Nephron (organoid): ENCODE measurements around the gene IL1RAPL1.
A peak's percentile ranks its signal among the peaks of the same experiment; 100 is the strongest.

Experiments
- H3K27ac Mint-ChIP-seq, 3 experiments: 2 replicates each; pipeline ENCODE4 v1.8.0; 2020; ENCODE audit warnings: mixed read lengths in 3 of 3, mild to moderate bottlenecking in 2 of 3, moderate library complexity in 1 of 3
- H3K27me3 Mint-ChIP-seq: 2 replicates; pipeline ENCODE4 v1.8.0; 2021; ENCODE audit warnings: low read depth, mild to moderate bottlenecking, moderate library complexity, mixed read lengths
- H3K36me3 Mint-ChIP-seq: 2 replicates; pipeline ENCODE4 v1.8.0; 2020; ENCODE audit warnings: low read depth, mixed read lengths
- H3K4me1 Mint-ChIP-seq: 2 replicates; pipeline ENCODE4 v1.8.0; 2020; ENCODE audit warnings: mixed read lengths
- H3K4me3 Mint-ChIP-seq, 3 experiments: 2 replicates each; pipeline ENCODE4 v1.8.0; 2020; ENCODE audit warnings: mild to moderate bottlenecking in 3 of 3, mixed read lengths in 3 of 3, moderate library complexity in 2 of 3
- H3K9me3 Mint-ChIP-seq: 2 replicates; pipeline ENCODE4 v1.8.0; 2020; ENCODE audit warnings: mixed read lengths
- TF ChIP-seq, protein P1 (sequence below), 3 experiments: fragments of 200-600 bp; sonication (generic); IDR thresholded peaks; one replicate each; pipeline ENCODE4 v1.5.0; 2021; ENCODE audit warnings: antibody characterized with exemption in 3 of 3; ENCODE audit not compliant: unreplicated experiment in 3 of 3

The IL1RAPL1 gene

DNA sequence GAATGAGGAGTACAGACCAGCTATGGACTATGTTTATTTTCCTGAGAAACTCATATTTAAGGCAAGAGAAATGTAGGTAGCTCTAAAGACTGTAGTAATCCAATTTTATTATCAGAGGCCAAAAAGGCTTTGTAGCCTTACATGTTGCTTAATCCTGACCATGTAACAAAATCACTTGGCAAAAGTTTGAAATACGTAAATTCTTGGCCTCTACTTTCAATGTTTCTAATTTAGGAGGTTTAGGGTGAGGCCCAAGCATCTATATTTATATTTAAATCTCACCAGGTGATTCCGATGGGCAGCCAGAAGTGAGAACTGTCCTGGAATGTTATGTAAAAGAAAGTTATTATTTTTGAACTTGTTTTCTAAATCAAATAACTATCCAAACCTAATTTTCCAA is 289.7 kb downstream of the IL1RAPL1 start:
- peaks cover 21% of the 10 kb centered on the region for H3K4me1 Mint-ChIP-seq
- H3K36me3 Mint-ChIP-seq = peaks cover 8% of the 10 kb centered on the region
- peaks cover 5% of the 10 kb centered on the region for H3K9me3 Mint-ChIP-seq
- no peak overlapping the region for H3K4me3 Mint-ChIP-seq
- TF ChIP-seq, protein P1, sequence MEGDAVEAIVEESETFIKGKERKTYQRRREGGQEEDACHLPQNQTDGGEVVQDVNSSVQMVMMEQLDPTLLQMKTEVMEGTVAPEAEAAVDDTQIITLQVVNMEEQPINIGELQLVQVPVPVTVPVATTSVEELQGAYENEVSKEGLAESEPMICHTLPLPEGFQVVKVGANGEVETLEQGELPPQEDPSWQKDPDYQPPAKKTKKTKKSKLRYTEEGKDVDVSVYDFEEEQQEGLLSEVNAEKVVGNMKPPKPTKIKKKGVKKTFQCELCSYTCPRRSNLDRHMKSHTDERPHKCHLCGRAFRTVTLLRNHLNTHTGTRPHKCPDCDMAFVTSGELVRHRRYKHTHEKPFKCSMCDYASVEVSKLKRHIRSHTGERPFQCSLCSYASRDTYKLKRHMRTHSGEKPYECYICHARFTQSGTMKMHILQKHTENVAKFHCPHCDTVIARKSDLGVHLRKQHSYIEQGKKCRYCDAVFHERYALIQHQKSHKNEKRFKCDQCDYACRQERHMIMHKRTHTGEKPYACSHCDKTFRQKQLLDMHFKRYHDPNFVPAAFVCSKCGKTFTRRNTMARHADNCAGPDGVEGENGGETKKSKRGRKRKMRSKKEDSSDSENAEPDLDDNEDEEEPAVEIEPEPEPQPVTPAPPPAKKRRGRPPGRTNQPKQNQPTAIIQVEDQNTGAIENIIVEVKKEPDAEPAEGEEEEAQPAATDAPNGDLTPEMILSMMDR (IDR thresholded peaks at IDR 0.05; ENCODE audit: unreplicated experiment in 3 of 3) = no peak
- no peaks in the 10 kb centered on the region for H3K27me3 Mint-ChIP-seq
- peak overlapping the region in 2 of 3 experiments; percentile 30 to 58 for H3K27ac Mint-ChIP-seq

DNA sequence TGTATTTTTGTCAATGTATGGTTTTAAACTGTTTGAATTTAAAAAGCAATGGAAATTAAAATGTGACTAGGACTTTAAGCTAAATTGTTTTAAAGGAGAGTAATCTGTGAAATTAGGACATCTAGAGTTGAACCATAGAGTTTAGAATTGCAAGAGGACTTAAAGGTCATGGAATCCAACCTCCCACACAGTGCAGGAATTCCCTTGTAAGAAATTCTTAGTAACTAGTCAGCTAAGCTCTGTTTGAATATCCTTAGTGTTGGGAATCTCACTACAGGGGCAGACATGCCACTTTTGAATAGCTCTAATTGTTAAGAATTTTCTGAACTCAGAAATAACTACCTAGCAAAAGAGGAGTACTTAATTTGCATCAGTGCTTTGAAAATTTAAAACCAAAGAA is 292.9 kb downstream of the IL1RAPL1 start:
- H3K4me1 Mint-ChIP-seq = peaks cover 21% of the 10 kb centered on the region
- no peaks in the 10 kb centered on the region for H3K27me3 Mint-ChIP-seq
- peak overlapping the region; percentile 23 to 95 (median 83) for H3K27ac Mint-ChIP-seq
- TF ChIP-seq, protein P1 (IDR thresholded peaks at IDR 0.05; ENCODE audit: unreplicated experiment in 3 of 3) = no peak
- no peak overlapping the region for H3K4me3 Mint-ChIP-seq
- peaks cover 9% of the 10 kb centered on the region for H3K36me3 Mint-ChIP-seq
- H3K9me3 Mint-ChIP-seq = peaks cover 5% of the 10 kb centered on the region

DNA sequence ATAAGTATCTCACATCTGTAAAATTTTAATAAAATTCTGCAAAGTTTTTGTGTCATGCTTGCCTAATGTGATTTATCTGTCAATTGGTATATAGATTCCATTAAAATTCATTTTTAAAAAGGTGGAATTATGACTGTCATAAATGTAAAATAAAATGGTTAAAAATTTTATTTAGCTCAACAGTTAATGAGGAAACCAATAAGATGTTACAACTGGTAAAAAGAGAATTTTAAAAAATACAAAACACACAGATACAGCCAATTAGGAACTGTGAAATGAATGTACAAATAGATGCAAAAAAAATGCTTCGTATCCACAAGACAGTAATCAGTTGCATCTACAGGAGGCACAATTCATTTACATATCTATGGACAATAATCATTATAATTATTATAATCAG is 297.6 kb downstream of the IL1RAPL1 start:
- Mint-ChIP-seq H3K4me1 (peaks cover 13% of the 10 kb centered on the region), H3K4me3 (no peak overlapping the region), H3K27me3 (no peaks in the 10 kb centered on the region), H3K36me3 (peaks cover 9% of the 10 kb centered on the region), H3K9me3 (peaks cover 5% of the 10 kb centered on the region), H3K27ac (no peak overlapping the region)
- TF ChIP-seq, protein P1 (IDR thresholded peaks at IDR 0.05; ENCODE audit: unreplicated experiment in 3 of 3) = no peak

DNA sequence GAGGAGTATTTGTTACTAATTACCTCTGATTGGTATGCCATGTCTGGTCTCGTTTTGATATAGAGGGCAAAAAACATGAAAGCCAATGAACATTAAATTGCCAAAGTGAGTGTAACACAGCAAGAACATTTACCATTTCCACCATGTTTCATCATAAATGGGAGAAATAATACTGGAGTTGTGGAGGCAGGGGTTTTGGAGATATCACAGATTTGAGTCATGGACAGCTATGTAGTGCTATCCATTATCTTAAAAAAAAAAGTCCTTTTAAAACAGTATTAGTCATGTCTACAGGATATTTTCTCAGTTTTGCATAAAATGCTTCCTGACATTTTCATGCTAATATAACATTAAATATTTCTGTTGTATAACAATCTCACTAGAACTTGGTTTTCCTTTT is 301.2 kb downstream of the IL1RAPL1 start:
- no peaks in the 10 kb centered on the region for H3K9me3 Mint-ChIP-seq
- no peaks in the 10 kb centered on the region for H3K36me3 Mint-ChIP-seq
- peaks cover 11% of the 10 kb centered on the region for H3K4me1 Mint-ChIP-seq
- no peaks in the 10 kb centered on the region for H3K27me3 Mint-ChIP-seq
- no peak overlapping the region for H3K4me3 Mint-ChIP-seq
- TF ChIP-seq, protein P1 (IDR thresholded peaks at IDR 0.05; ENCODE audit: unreplicated experiment in 3 of 3) = no peak
- H3K27ac Mint-ChIP-seq = no peak overlapping the region

DNA sequence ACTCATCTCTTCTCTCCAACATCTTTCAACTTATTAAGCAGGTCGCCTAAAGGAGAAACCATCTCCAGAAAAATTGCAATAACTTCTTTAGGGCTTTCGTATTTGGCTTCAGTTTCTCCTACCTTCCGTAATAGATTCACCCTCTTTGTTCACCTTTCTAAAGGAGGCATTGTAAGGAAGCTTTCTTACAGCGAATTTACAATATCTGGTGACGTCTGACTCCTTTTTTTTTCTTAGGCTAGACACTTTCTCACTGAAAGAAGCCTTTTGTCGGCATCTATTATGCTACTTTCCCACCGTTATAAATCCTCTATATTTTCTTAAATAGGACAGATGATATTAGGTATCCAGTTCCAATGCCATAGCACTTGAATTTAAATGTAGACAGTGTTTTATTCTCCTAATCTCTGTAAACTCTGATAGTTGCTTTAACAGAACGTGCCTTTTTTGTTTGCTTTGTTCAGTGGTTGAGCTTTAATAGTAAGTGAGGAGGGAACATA is 302.4 kb downstream of the IL1RAPL1 start:
- Mint-ChIP-seq H3K4me3 (peak overlapping the region in 1 of 3 experiments; percentile 48), H3K27ac (peak overlapping the region; percentile 44 to 84 (median 63)), H3K4me1 (peaks cover 11% of the 10 kb centered on the region), H3K9me3 (no peaks in the 10 kb centered on the region), H3K27me3 (no peaks in the 10 kb centered on the region), H3K36me3 (no peaks in the 10 kb centered on the region)
- TF ChIP-seq, protein P1 (IDR thresholded peaks at IDR 0.05; ENCODE audit: unreplicated experiment in 3 of 3) = no peak

DNA sequence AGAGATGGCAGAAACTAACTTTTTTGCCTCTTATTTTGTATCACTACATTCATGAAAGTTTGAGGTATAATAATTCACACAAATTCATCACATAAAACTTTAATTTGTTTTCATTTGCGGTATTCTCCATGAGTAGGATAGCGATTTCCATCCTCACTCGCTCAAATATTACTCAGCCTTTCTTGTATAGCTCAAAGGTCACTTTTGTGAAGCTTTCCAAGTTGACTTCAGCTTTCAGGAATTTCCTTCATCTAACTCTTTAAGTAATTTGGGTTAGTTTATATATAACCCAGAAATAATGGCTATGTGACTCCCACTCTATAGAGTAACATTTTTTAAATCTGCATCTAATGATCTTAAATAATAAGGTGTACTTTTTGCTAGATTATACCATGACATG is 314.4 kb downstream of the IL1RAPL1 start:
- peaks cover 11% of the 10 kb centered on the region for H3K9me3 Mint-ChIP-seq
- no peak overlapping the region for H3K4me3 Mint-ChIP-seq
- H3K36me3 Mint-ChIP-seq = no peaks in the 10 kb centered on the region
- TF ChIP-seq, protein P1 (IDR thresholded peaks at IDR 0.05; ENCODE audit: unreplicated experiment in 3 of 3) = no peak
- H3K27ac Mint-ChIP-seq = peak overlapping the region; percentile 88 to 95 (median 93)
- peaks cover 3% of the 10 kb centered on the region for H3K27me3 Mint-ChIP-seq
- H3K4me1 Mint-ChIP-seq = peaks cover 18% of the 10 kb centered on the region
